Brain microvascular endothelial cell (primary cell): ENCODE measurements around the gene PAPSS2.

Source experiments
- DNase-seq: peaks from one replicate; pipeline ENCODE4 v3.0.0-alpha.2; 2020
- H3K27ac ChIP-seq: fragments of 250-450 bp; sonication (Bioruptor Pico); 2 replicates; pipeline ENCODE4 v1.5.1; 2020; ENCODE audit warnings: mild to moderate bottlenecking, moderate library complexity
- H3K27me3 ChIP-seq: fragments of 250-450 bp; sonication (Bioruptor Pico); replicated peaks from 2 replicates; pipeline ENCODE4 v1.5.1; 2020; ENCODE audit warnings: mild to moderate bottlenecking
- H3K36me3 ChIP-seq: fragments of 250-450 bp; sonication (Bioruptor Pico); replicated peaks from 2 replicates; pipeline ENCODE4 v1.5.1; 2020; ENCODE audit warnings: mild to moderate bottlenecking
- H3K4me3 ChIP-seq: 2 replicates; pipeline ENCODE4 v1.5.1; 2011; ENCODE audit warnings: low read depth, mild to moderate bottlenecking, control low read depth, low read length, moderate library complexity
- CTCF ChIP-seq: IDR thresholded peaks from 2 replicates; pipeline ENCODE4 v1.5.1; 2011; ENCODE audit warnings: low read depth, mild to moderate bottlenecking, moderate library complexity, low read length, control low read depth, inconsistent platforms; ENCODE audit errors: missing control alignments
- in situ Hi-C: cut with HindIII; loops from 2 replicates; pipeline ENCODE4 v1.10.0; 2017; ENCODE audit warnings: low sequenced_read_pairs, low pct_ligation_motif_present

PAPSS2 gene

GRCh38 chr10:87675396-87676376 is 16.0 kb downstream of the PAPSS2 start:
- Histone ChIP-seq H3K4me3 (no peak overlapping the region), H3K27ac (peak overlapping the region; percentile 54), H3K36me3 (no peaks in the 10 kb centered on the region), H3K27me3 (no peaks in the 10 kb centered on the region)
- no peak for TF ChIP-seq CTCF
- in situ Hi-C loops: no loop called here
- DNase-seq: peak; percentile 65

GRCh38 chr10:87677595-87677994 is 17.9 kb downstream of the PAPSS2 start:
- H3K27me3 ChIP-seq: no peaks in the 10 kb centered on the region
- H3K36me3 ChIP-seq: no peaks in the 10 kb centered on the region
- no peak for DNase-seq
- TF ChIP-seq CTCF: no peak
- in situ Hi-C loops: no loop called here
- H3K4me3 ChIP-seq: no peak overlapping the region
- no peak overlapping the region for H3K27ac ChIP-seq

- no peak for TF ChIP-seq CTCF
- DNase-seq: no peak
- Histone ChIP-seq H3K27me3 (no peaks in the 10 kb centered on the region), H3K27ac (no peak overlapping the region), H3K36me3 (no peaks in the 10 kb centered on the region), H3K4me3 (no peak overlapping the region)
- in situ Hi-C loops: no loop called here
Observed at GRCh38 chr10:87678302-87678701, 18.6 kb downstream of the PAPSS2 start.

- no peak overlapping the region for H3K4me3 ChIP-seq
- no peak overlapping the region for H3K27ac ChIP-seq
- no peak for DNase-seq
- TF ChIP-seq CTCF: no peak
- H3K27me3 ChIP-seq: no peaks in the 10 kb centered on the region
- in situ Hi-C loops: no loop called here
- H3K36me3 ChIP-seq: peaks cover 9% of the 10 kb centered on the region
Observed at GRCh38 chr10:87683356-87683755, 23.7 kb downstream of the PAPSS2 start.

GRCh38 chr10:87684001-87684638 is 24.4 kb downstream of the PAPSS2 start:
- no peak for DNase-seq
- H3K4me3 ChIP-seq: no peak overlapping the region
- no peak for TF ChIP-seq CTCF
- no peak overlapping the region for H3K27ac ChIP-seq
- in situ Hi-C loops: no loop called here
- H3K36me3 ChIP-seq: peaks cover 9% of the 10 kb centered on the region
- H3K27me3 ChIP-seq: no peaks in the 10 kb centered on the region
